Suprapubic skin (tissue), 4 donors: Measurements from ENCODE around the gene CLEC4A. TPM values are rescaled to one million over a fixed set of nuclear protein-coding genes. Genes with fewer than 3 reads are reported as not detected.
"Not testable (repeated sequence)": the region's sequence is repeated elsewhere in the genome, so short reads cannot be mapped to it uniquely, and the experiment has no call there.

Source experiments
- DNase-seq, 2 donors: peaks; one replicate each; pipeline ENCODE4 v3.0.0-alpha.2; 2019; ENCODE audit warnings: low spot score in 2 of 2
- H3K27ac ChIP-seq: fragments of 200-600 bp; sonication (generic); one replicate; pipeline ENCODE4 v1.5.1; 2019
- H3K27me3 ChIP-seq: fragments of 200-600 bp; sonication (generic); one replicate; pipeline ENCODE4 v1.5.1; 2019
- H3K36me3 ChIP-seq: fragments of 200-600 bp; sonication (generic); one replicate; pipeline ENCODE4 v1.5.1; 2019
- H3K4me1 ChIP-seq: fragments of 200-600 bp; sonication (generic); one replicate; pipeline ENCODE4 v1.5.1; 2019
- H3K4me3 ChIP-seq: fragments of 200-600 bp; sonication (generic); one replicate; pipeline ENCODE4 v1.5.1; 2019; ENCODE audit warnings: mild to moderate bottlenecking
- H3K9me3 ChIP-seq: fragments of 200-600 bp; sonication (generic); one replicate; pipeline ENCODE4 v1.5.1; 2019
- EP300 ChIP-seq: sonication (generic); formaldehyde crosslinking; IDR thresholded peaks from one replicate; pipeline ENCODE4 v1.6.1; 2017; ENCODE audit warnings: antibody characterized with exemption
- POLR2A ChIP-seq, 2 donors: fragments of 450-650 bp; IDR thresholded peaks; one replicate each; pipeline ENCODE4 v1.6.1; 2017; ENCODE audit warnings: antibody characterized with exemption in 2 of 2, mild to moderate bottlenecking in 2 of 2, moderate library complexity in 2 of 2
- POLR2AphosphoS5 ChIP-seq, 3 donors: sonication (generic); formaldehyde crosslinking; IDR thresholded peaks; one replicate each; pipeline ENCODE4 v1.6.1; 2017; ENCODE audit warnings: antibody characterized with exemption in 3 of 3
- WGBS: methylation state at CpG from one replicate; pipeline ENCODE4 v1.1.5; 2018; 5-methylcytosine and 5-hydroxymethylcytosine counted together
- total RNA-seq, 4 donors: library from RNA; depleted of rRNA; stranded (reverse); fragments of >200 nt; gene quantifications; one replicate each; pipeline ENCODE4 v1.1.0, GENCODE V29; 2016
- TF ChIP-seq, protein P1 (sequence below), 2 donors: fragments of 200-600 bp in 1 of 2; fragments of 450-650 bp in 1 of 2; sonication (generic) in 1 of 2; IDR thresholded peaks; one replicate each; pipeline ENCODE4 v1.5.1; 2016 to 2019; ENCODE audit warnings: antibody characterized with exemption in 2 of 2, mild to moderate bottlenecking in 1 of 2, moderate library complexity in 1 of 2

CLEC4A gene
- total RNA-seq, 4 donors from 2014 or later = 1.1 to 7.2 (median 1.7) TPM

DNA sequence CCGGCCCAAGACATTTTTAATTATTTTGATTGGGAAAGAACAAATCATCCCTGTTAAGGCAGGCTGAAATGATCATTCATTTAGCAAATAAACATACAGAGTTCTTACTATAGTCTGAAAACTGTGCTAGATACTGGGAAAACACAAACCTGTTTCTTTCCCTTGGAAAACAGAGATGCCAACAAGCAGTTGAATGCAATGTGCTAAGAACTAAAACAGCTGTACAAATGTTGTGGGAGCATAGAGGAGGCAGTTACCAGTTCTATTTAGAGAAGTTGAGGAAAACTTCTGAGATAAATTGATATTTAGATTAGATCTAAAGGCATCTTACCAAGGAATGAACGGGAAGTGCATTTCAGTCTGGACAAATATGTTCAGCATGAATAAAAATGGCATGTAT, 44.5 kb upstream of the CLEC4A start:
- Histone ChIP-seq H3K36me3 (no peaks in the 10 kb centered on the region), H3K9me3 (no peaks in the 10 kb centered on the region), H3K27ac (no peak overlapping the region), H3K4me1 (peaks cover 23% of the 10 kb centered on the region), H3K27me3 (no peaks in the 10 kb centered on the region), H3K4me3 (no peak overlapping the region)
- DNase-seq = no peak
- 80% methylated on average over 2 of the region's 2 CpGs for WGBS
- TF ChIP-seq POLR2AphosphoS5 (IDR thresholded peaks at IDR 0.05) = no peak
- TF ChIP-seq, protein P1, sequence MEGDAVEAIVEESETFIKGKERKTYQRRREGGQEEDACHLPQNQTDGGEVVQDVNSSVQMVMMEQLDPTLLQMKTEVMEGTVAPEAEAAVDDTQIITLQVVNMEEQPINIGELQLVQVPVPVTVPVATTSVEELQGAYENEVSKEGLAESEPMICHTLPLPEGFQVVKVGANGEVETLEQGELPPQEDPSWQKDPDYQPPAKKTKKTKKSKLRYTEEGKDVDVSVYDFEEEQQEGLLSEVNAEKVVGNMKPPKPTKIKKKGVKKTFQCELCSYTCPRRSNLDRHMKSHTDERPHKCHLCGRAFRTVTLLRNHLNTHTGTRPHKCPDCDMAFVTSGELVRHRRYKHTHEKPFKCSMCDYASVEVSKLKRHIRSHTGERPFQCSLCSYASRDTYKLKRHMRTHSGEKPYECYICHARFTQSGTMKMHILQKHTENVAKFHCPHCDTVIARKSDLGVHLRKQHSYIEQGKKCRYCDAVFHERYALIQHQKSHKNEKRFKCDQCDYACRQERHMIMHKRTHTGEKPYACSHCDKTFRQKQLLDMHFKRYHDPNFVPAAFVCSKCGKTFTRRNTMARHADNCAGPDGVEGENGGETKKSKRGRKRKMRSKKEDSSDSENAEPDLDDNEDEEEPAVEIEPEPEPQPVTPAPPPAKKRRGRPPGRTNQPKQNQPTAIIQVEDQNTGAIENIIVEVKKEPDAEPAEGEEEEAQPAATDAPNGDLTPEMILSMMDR (IDR thresholded peaks at IDR 0.05) = no peak
- TF ChIP-seq POLR2A (IDR thresholded peaks at IDR 0.05) = no peak
- no peak for TF ChIP-seq EP300

DNA sequence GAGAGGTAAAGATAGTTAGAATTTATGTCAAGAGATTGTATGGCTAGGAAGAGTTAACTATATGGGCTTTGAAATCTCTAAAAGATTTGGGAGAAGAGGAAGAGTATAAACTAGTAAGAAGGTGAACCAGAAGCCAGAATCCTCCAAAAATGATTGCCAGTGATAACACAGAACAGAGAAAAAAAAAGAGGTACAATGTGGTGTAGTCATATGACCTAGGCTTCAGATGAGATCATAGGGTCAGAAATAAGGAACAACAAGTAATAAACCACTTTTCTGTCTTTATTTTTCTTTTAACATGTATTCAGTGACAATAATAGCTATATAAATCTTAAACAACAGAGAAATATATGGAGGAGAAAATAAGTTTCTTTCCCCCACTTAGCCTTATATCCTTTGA, 43.3 kb upstream of the CLEC4A start:
- DNase-seq = no peak
- no peak overlapping the region for H3K4me3 ChIP-seq
- no peaks in the 10 kb centered on the region for H3K36me3 ChIP-seq
- H3K27me3 ChIP-seq = no peaks in the 10 kb centered on the region
- H3K4me1 ChIP-seq = peaks cover 30% of the 10 kb centered on the region
- no peak for TF ChIP-seq POLR2A (IDR thresholded peaks at IDR 0.05)
- TF ChIP-seq, protein P1 (IDR thresholded peaks at IDR 0.05) = no peak
- H3K9me3 ChIP-seq = no peaks in the 10 kb centered on the region
- no peak overlapping the region for H3K27ac ChIP-seq

DNA sequence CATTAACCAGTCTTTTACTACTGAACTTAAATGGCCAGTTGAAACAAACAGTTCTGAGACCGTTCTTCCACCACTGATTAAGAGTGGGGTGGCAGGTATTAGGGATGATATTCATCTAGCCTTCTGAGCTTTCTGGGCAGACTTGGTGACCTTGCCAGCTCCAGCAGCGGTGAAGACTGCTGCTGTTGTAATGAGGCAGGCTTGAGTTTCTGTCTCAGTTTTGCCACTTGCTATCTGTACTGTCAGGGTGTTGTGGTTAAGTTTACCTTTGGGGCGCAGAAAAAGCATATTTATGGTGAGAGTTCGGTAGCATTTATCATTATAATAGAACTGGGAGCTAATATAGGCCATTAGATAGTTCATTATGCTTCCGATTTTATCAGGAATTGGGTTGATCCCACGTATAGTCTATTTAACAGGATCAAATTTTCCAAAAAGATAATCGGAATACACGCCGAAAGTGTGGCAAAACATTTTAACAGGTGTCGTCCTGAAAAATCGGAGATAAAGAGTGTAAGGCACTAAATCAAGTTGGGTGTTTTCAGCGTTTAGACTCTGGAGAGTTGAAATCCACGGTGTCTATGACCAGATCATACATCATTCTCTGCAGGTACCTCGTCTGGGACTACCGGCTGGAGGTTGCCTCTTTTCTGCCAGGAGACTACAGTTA, 42.0 kb upstream of the CLEC4A start:
- H3K27ac ChIP-seq = peak overlapping the region; percentile 92
- 4% methylated on average over 15 of the region's 15 CpGs for WGBS
- no peaks in the 10 kb centered on the region for H3K9me3 ChIP-seq
- H3K36me3 ChIP-seq = no peaks in the 10 kb centered on the region
- no peak for DNase-seq
- peak overlapping the region; percentile 76 for H3K4me3 ChIP-seq
- no peak for TF ChIP-seq POLR2A (IDR thresholded peaks at IDR 0.05)
- no peak for TF ChIP-seq POLR2AphosphoS5 (IDR thresholded peaks at IDR 0.05)
- TF ChIP-seq, protein P1 (IDR thresholded peaks at IDR 0.05) = no peak
- TF ChIP-seq EP300 = no peak
- no peaks in the 10 kb centered on the region for H3K27me3 ChIP-seq
- H3K4me1 ChIP-seq = peaks cover 30% of the 10 kb centered on the region

DNA sequence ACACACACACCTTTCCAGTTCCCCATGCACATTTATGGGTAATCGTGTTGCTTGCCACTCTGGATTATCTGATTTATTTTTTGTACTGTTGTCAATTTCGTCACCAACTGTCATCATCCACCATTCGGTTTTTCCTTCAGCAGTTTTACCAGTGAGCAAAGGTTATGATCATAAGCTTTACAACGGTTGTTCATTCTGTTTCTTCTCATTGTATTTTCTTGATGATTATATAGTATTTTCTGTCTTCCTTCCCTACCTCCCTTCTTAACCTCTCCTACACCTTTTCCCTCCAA, 40.7 kb upstream of the CLEC4A start:
- H3K4me3 ChIP-seq = peak overlapping the region; percentile 76
- TF ChIP-seq EP300 (no peak), POLR2AphosphoS5 (IDR thresholded peaks at IDR 0.05) (no peak), POLR2A (IDR thresholded peaks at IDR 0.05) (no peak)
- TF ChIP-seq, protein P1 (IDR thresholded peaks at IDR 0.05) = no peak
- H3K4me1 ChIP-seq = peaks cover 38% of the 10 kb centered on the region
- under 1% methylated on average over 4 of the region's 4 CpGs for WGBS
- H3K9me3 ChIP-seq = no peaks in the 10 kb centered on the region
- H3K36me3 ChIP-seq = no peaks in the 10 kb centered on the region
- no peak for DNase-seq
- peak overlapping the region; percentile 92 for H3K27ac ChIP-seq
- H3K27me3 ChIP-seq = no peaks in the 10 kb centered on the region

DNA sequence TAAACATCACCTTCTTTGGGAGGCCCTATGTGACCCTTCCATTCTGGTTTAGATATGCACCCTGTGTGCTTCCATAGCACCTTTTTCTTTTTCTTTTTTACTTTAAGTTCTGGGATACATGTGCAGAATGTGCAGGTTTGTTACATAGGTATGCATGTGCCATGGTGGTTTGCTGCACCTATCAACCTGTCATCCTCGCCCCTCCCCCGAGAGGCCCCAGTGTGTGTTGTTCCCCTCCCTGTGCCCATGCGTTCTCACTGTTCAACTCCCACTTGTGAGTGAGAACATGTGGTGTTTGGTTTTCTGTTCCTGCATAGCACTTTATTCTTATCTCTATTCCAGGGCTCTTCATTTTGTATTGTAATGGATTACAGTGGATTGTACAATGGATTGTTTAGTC, 39.1 kb upstream of the CLEC4A start:
- not testable (repeated sequence) for H3K27me3 ChIP-seq, H3K4me3 ChIP-seq, H3K36me3 ChIP-seq, H3K27ac ChIP-seq, DNase-seq, H3K9me3 ChIP-seq
- H3K4me1 ChIP-seq = peaks cover 41% of the 10 kb centered on the region
- WGBS = 81% methylated on average over 3 of the region's 3 CpGs

DNA sequence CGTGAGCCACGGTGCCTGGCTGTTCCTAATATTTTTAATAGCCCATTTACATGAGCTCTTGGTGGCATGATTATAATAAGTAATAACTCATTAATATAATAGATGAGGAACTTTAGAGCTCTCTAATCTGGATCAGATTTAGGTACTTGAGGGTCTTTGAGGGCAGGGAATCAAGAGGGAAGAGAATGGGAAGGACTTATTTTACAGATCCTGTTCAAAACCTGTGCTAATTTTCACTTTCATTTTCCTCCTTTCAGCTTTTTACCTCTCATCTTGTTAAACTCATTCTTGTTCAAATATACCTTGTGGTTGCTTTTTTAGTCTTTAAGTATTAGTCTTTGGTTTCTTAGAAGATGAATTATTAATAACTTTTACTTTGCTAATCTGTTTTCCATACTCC, 35.8 kb upstream of the CLEC4A start:
- WGBS = 93% methylated on average over 2 of the region's 2 CpGs
- Histone ChIP-seq H3K9me3 (no peaks in the 10 kb centered on the region), H3K36me3 (peaks cover 35% of the 10 kb centered on the region), H3K27ac (no peak overlapping the region), H3K27me3 (no peaks in the 10 kb centered on the region), H3K4me1 (peaks cover 29% of the 10 kb centered on the region), H3K4me3 (no peak overlapping the region)
- TF ChIP-seq EP300 = no peak
- no peak for TF ChIP-seq POLR2A (IDR thresholded peaks at IDR 0.05)
- TF ChIP-seq, protein P1 (IDR thresholded peaks at IDR 0.05) = no peak
- no peak for TF ChIP-seq POLR2AphosphoS5 (IDR thresholded peaks at IDR 0.05)
- no peak for DNase-seq
